Activated T-helper 9 cell treated with anti-CD3 and anti-CD28 coated beads, Interleukin-2, amount 50 U/mL, for 16 hours (primary cell): ENCODE measurements around the gene LHX1.
A peak's percentile ranks its signal among the peaks of the same experiment; 100 is the strongest.

ENCODE experiments used
- DNase-seq: peaks from one replicate; pipeline ENCODE4 v3.0.0-alpha.2; 2020; ENCODE audit warnings: low read depth

Gene LHX1

GRCh38 chr17:36939052-36939801 is 2.0 kb downstream of the LHX1 start:
- DNase-seq, result no peak

GRCh38 chr17:36939802-36940312 is 2.6 kb downstream of the LHX1 start:
- DNase-seq, result no peak

DNA sequence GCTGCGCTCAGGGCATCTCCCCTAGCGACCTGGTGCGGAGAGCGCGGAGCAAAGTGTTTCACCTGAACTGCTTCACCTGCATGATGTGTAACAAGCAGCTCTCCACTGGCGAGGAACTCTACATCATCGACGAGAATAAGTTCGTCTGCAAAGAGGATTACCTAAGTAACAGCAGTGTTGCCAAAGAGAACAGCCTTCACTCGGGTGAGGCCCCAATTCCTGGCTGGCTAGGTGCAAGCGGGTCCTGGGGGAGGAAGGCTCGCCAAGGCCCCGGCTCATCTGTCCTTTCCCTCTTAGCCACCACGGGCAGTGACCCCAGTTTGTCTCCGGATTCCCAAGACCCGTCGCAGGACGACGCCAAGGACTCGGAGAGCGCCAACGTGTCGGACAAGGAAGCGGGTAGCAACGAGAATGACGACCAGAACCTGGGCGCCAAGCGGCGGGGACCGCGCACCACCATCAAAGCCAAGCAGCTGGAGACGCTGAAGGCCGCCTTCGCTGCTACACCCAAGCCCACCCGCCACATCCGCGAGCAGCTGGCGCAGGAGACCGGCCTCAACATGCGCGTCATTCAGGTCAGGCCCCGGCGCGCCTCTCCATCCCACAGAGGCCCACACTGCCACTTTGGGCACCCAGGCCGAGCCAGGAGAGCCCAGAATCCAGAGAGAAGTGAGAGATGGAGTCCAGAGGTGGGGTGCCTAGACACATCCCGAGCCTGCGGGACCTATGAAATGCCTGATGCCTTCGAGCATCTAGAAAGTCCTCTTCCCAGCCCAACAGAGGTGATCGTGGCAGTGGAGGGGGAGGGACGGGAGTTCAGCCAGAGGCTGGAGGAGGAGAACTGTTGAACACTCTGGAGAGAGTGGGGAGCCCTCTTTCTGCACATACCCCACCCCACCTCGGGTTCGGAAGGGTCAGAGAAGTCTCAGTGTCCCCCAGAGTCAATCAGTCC is 3.3 kb downstream of the LHX1 start:
- no peak for DNase-seq

DNA sequence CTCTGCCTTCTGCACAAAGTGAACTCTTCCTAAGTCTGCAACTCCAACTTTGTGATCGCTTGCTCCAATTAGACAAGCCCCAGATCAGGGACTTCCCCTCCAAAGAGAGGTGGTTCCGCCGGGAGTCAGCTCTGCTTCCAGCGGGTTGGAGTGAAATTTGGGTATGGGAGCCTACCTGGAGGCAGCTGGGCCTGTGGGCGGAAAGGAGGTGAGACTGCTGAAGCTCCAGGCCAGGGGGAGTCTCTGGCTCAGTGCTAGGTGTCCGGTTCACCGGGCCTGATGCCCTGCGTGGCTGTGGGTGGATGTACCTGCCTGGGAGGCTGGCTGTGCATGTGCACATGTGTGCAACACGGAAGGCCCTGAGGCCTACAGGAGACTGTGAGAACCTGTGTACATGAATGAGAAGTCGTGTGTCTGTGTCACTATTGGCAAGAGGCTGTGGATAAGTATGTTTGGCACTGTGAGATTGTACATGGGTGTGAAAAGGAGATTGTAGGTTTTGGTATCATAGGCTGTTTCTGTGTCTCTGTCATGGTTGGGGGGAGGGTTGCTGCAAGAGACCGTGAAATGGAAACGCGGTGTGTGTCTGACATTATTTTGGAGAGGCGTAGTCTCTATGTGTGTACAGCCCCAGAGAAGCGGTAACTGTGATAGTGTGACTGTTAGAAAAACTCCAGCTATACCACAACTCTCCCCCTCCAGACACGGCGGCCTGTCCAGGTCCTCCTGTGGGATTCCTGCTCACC is 4.2 kb downstream of the LHX1 start:
- DNase-seq, result no peak

- no peak for DNase-seq
Observed at GRCh38 chr17:36942019-36942599, 4.8 kb downstream of the LHX1 start.

- no peak for DNase-seq
Observed at GRCh38 chr17:36942631-36943125, 5.4 kb downstream of the LHX1 start.

DNA sequence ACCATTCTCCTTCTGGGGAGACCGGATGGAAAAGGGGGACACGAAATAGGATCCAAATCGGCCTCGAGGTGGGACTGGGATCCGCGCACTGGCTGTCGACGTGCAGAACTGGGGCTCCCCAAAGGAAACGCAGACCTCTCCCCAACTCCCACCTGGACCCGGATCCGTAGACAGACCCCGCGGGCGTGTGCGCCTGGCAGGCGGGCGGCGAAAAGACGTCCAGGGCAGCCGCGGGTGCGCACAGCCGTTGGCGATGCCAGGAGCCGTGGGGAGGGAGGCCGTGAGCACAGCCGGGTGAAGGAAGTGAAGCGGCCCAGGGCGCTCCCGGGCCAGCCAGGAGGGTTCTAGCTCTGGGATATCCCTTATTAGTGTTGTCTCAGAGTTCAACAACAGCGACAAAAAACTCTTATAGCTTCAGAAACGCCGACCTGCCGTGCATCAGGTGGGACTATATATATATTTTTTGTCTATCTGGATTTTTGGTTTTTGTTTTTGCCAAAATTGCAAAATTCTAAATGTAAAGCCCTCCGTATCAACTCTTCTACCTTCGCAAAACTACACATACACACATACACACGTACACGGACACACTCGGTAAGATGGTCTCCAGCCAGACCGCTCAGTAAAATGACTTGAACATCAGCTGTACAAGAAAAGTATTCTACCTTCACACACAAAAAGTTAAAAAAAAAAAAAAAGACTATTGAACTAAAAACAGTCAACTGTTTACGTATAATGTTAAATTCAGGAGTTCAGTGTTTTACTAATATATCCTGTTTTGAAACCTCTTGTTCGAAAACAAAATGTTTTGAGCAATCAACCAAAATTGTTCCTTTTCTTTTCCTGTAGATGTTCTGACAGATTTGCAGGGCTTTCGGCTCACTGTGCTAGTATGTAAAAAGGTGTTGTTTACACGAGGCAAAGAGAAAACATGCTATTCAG is 6.2 kb downstream of the LHX1 start:
- DNase-seq, result no peak

GRCh38 chr17:36944553-36944952 is 7.3 kb downstream of the LHX1 start:
- DNase-seq, result no peak

DNA sequence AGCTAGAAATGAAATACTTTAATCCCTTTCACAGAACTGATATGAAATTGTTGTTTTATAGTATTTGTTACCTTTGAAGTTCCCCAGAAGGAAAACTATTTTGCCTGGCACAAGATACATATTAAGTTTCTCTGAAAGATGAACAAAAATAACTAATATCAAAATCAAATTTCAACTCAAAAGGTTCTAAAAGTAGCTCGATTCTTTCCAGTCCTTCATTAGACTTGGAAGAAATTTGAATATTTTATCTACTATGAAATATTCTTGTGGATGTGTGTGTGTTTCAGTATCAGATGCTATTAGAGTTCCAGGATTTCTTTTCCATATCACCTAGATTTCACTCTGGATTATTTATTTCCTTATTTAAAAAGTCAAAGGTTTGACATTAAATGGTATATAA is 7.9 kb downstream of the LHX1 start:
- DNase-seq, result no peak

- no peak for DNase-seq
Observed at GRCh38 chr17:36945959-36946725, 8.9 kb downstream of the LHX1 start.

GRCh38 chr17:36946726-36947091 is 9.4 kb downstream of the LHX1 start:
- no peak for DNase-seq

DNA sequence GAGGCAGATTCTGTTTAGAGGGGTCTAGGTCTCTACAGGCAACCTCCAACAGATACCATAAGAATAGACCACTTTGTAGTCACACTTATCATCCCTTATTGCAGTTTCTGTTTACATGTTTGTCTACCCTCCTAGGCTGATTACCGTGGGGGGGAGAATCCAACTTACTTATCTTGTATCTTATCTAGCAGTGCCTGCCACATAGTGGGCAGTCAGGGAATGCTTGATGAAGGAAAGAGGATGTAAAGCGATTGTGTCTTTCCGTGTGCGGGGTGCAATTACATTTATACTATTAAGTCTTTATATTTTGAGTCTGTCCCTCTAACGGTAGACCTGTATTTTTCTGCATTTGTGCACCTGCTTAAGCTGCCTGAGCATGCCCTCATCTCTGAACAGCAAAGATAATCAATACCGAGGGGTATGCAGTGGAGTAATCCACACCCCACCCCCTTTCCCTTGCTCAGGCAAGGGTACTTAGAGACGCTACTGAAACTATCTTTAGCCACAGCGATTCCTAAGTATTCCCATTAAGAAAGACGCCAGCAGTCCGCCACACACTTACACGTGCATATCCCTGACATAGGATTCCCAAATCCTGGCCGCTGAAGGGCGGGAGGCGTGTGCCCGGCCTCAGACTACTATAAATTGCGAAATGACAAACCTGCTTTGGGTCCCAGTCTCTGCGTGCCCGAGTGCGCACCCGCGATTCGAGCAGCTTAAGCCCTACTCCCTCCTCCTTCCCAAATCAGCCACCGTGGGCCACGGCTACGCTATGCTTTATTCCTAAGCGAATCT is 10.8 kb downstream of the LHX1 start:
- no peak for DNase-seq

- peak; percentile 95 for DNase-seq
Observed at GRCh38 chr17:36948717-36949460, 11.6 kb downstream of the LHX1 start, which contains the start of gene AATF. AATF (plus strand) TSS chr17:36948954; CDS start chr17:36949126, 172 bp downstream.

GRCh38 chr17:36949461-36949927 is 12.2 kb downstream of the LHX1 start:
- DNase-seq, result no peak

DNA sequence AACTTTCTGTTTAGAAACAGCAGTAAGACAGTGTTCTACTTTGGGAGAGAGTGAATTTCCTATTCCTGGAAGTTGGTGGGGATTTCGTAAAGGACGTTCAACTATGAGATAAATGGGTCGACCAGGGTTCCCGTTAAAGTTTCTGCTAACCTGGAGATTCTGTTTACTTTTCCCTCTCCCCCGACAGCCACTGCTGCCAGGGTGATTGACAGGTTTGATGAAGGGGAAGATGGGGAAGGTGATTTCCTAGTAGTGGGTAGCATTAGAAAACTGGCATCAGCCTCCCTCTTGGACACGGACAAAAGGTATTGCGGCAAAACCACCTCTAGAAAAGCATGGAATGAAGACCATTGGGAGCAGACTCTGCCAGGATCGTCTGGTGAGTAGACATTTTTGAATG is 12.8 kb downstream of the LHX1 start:
- DNase-seq, result no peak

DNA sequence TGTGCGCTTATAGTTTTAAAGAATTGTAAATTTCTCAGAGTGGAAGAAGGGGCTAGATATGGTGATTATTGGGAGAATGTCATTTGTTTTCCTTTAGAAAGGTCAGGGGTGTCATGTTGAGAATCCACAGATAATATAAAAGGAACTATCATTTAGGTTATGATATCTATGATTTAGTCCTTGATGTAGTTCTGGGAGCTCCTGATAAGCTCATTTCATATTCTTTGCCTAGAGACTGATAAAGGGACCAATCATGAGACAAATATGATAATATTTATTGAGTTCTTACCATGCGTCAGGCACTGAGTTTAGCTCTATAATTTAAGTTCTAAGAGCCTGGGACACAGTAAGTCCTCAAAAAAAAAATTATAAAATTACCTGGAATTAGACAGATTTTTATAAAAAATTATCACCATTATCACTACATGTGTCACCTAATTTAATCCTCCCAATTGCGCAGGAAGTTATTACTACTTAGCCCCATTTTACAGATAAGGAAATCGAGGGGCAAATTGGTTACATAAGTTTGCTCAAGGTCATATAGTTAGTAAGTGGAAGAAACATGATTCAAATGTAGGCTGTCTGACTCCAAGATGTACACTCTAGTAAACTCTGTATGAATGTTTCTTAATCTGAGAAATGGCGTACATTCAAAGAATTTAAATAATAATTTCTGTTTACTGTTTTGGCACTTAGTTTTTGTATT is 14.0 kb downstream of the LHX1 start:
- no peak for DNase-seq

GRCh38 chr17:36971508-36971907 is 34.2 kb downstream of the LHX1 start:
- DNase-seq, result no peak
